ENCODE results near the gene PCDHGA1. TPM values are rescaled to one million over a fixed set of nuclear protein-coding genes. Genes with fewer than 3 reads are reported as not detected.

The PCDHGA1 gene
- total RNA-seq, 1 experiment from 2014 or later = 2.2 TPM

DNA sequence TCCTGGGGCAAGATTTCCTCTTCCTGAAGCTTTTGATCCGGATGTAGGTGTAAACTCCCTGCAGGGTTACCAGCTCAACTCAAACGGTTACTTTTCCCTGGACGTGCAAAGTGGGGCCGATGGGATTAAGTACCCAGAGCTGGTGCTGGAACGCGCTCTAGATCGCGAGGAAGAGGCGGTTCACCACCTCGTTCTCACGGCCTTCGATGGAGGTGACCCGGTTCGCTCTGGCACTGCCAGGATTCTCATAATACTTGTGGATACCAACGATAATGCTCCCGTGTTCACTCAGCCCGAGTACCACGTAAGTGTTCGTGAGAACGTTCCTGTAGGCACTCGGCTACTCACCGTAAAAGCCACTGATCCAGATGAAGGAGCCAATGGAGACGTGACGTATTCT lies 25.3 kb downstream of the PCDHGA1 start:
- Histone ChIP-seq H3K36me3 (ENCODE audit: insufficient read depth, low read length, poor library complexity, severe bottlenecking) (no peaks in the 10 kb centered on the region), H3K4me3 (ENCODE audit: low read depth, low read length, poor library complexity, severe bottlenecking) (no peak overlapping the region), H3K9me3 (ENCODE audit: low read depth, low read length, poor library complexity, severe bottlenecking) (peaks cover 46% of the 10 kb centered on the region), H3K27ac (ENCODE audit: low read depth, low read length, poor library complexity, severe bottlenecking) (no peak overlapping the region), H3K27me3 (replicated peaks; ENCODE audit: insufficient read depth, low read depth, low read length, poor library complexity) (no peaks in the 10 kb centered on the region), H3K4me1 (ENCODE audit: insufficient read depth, low read length, poor library complexity, severe bottlenecking) (no peaks in the 10 kb centered on the region)
- TF ChIP-seq, protein P1, sequence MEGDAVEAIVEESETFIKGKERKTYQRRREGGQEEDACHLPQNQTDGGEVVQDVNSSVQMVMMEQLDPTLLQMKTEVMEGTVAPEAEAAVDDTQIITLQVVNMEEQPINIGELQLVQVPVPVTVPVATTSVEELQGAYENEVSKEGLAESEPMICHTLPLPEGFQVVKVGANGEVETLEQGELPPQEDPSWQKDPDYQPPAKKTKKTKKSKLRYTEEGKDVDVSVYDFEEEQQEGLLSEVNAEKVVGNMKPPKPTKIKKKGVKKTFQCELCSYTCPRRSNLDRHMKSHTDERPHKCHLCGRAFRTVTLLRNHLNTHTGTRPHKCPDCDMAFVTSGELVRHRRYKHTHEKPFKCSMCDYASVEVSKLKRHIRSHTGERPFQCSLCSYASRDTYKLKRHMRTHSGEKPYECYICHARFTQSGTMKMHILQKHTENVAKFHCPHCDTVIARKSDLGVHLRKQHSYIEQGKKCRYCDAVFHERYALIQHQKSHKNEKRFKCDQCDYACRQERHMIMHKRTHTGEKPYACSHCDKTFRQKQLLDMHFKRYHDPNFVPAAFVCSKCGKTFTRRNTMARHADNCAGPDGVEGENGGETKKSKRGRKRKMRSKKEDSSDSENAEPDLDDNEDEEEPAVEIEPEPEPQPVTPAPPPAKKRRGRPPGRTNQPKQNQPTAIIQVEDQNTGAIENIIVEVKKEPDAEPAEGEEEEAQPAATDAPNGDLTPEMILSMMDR (conservative IDR thresholded peaks at IDR 0.05; ENCODE audit: low read depth, low read length) = no peak
- TF ChIP-seq EZH2 (IDR thresholded peaks at IDR 0.05; ENCODE audit: borderline replicate concordance, low read depth, low read length, poor library complexity, severe bottlenecking) = no peak
- ChIA-PET POLR2A (ENCODE audit: low non-redundant PET) (no interaction called here), CTCF (no interaction called here)
- intact Hi-C loops (cut with micrococcal nuclease; ENCODE audit: unreplicated experiment) = no loop called here
- no TSS peak for BruUV-seq (replicated peaks)
- DNase-seq (ENCODE audit: low spot score) = no peak

DNA sequence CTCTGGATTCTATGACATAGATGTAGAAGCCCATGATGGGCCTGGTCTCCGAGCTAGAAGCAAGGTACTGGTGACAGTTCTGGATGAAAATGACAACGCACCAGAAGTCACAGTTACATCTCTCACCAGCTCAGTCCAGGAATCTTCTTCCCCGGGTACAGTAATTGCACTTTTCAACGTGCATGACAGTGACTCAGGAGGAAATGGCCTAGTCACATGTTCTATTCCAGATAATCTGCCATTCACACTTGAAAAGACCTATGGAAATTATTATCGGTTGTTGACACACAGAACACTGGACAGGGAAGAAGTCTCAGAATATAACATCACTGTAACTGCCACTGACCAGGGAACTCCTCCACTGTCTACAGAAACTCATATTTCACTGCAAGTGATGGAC lies 25.8 kb downstream of the PCDHGA1 start:
- intact Hi-C loops (cut with micrococcal nuclease; ENCODE audit: unreplicated experiment) = no loop called here
- DNase-seq (ENCODE audit: low spot score) = no peak
- no peak for TF ChIP-seq EZH2 (IDR thresholded peaks at IDR 0.05; ENCODE audit: borderline replicate concordance, low read depth, low read length, poor library complexity, severe bottlenecking)
- TF ChIP-seq, protein P1 (conservative IDR thresholded peaks at IDR 0.05; ENCODE audit: low read depth, low read length) = no peak
- Histone ChIP-seq H3K36me3 (ENCODE audit: insufficient read depth, low read length, poor library complexity, severe bottlenecking) (no peaks in the 10 kb centered on the region), H3K27ac (ENCODE audit: low read depth, low read length, poor library complexity, severe bottlenecking) (no peak overlapping the region), H3K27me3 (replicated peaks; ENCODE audit: insufficient read depth, low read depth, low read length, poor library complexity) (no peaks in the 10 kb centered on the region), H3K4me3 (ENCODE audit: low read depth, low read length, poor library complexity, severe bottlenecking) (no peak overlapping the region), H3K9me3 (ENCODE audit: low read depth, low read length, poor library complexity, severe bottlenecking) (peaks cover 47% of the 10 kb centered on the region), H3K4me1 (ENCODE audit: insufficient read depth, low read length, poor library complexity, severe bottlenecking) (no peaks in the 10 kb centered on the region)
- no TSS peak for BruUV-seq (replicated peaks)
- POLR2A ChIA-PET (ENCODE audit: low non-redundant PET) = no interaction called here
- CTCF ChIA-PET = no interaction called here

DNA sequence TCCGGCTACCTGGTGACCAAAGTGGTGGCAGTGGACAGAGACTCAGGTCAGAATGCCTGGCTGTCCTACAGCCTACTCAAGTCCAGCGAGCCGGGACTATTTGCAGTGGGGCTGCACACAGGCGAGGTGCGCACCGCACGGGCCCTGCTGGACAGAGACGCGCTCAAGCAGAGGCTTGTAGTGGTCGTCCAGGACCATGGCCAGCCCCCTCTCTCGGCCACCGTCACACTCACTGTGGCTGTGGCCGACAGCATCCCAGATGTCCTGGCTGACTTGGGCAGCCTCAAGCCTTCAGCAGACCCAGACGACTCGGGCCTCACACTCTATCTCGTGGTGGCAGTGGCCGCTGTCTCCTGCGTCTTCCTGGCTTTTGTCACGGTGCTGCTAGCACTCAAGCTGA lies 26.6 kb downstream of the PCDHGA1 start:
- ChIA-PET CTCF (no interaction called here), POLR2A (ENCODE audit: low non-redundant PET) (no interaction called here)
- H3K27me3 ChIP-seq (replicated peaks; ENCODE audit: insufficient read depth, low read depth, low read length, poor library complexity) = no peaks in the 10 kb centered on the region
- H3K4me1 ChIP-seq (ENCODE audit: insufficient read depth, low read length, poor library complexity, severe bottlenecking) = no peaks in the 10 kb centered on the region
- H3K27ac ChIP-seq (ENCODE audit: low read depth, low read length, poor library complexity, severe bottlenecking) = no peak overlapping the region
- no peak for TF ChIP-seq EZH2 (IDR thresholded peaks at IDR 0.05; ENCODE audit: borderline replicate concordance, low read depth, low read length, poor library complexity, severe bottlenecking)
- TF ChIP-seq, protein P1 (conservative IDR thresholded peaks at IDR 0.05; ENCODE audit: low read depth, low read length) = no peak
- no peak for DNase-seq (ENCODE audit: low spot score)
- H3K9me3 ChIP-seq (ENCODE audit: low read depth, low read length, poor library complexity, severe bottlenecking) = peaks cover 45% of the 10 kb centered on the region
- no TSS peak for BruUV-seq (replicated peaks)
- no peak overlapping the region for H3K4me3 ChIP-seq (ENCODE audit: low read depth, low read length, poor library complexity, severe bottlenecking)
- H3K36me3 ChIP-seq (ENCODE audit: insufficient read depth, low read length, poor library complexity, severe bottlenecking) = no peaks in the 10 kb centered on the region
- intact Hi-C loops (cut with micrococcal nuclease; ENCODE audit: unreplicated experiment) = no loop called here

Data from A673 (cell line).